ENCODE data around the gene ZNF397. TPM values are rescaled to one million over a fixed set of nuclear protein-coding genes. Genes with fewer than 3 reads are reported as not detected.

ZNF397 gene
- total RNA-seq, 1 experiment from 2014 or later, result 23.8 TPM

GRCh38 chr18:35282353-35282752 is 41.5 kb downstream of the ZNF397 start:
- H3K4me2 ChIP-seq (ENCODE audit: low read length), result no peak overlapping the region

More at GRCh38 chr18:35282353-35282752, 41.5 kb downstream of the ZNF397 start:
- CTCF ChIA-PET, result no interaction called here
- no peak overlapping the region for H2AFZ ChIP-seq (ENCODE audit: low read depth, low read length, poor library complexity, severe bottlenecking)
- H4K20me1 ChIP-seq (ENCODE audit: insufficient read depth), result no peaks in the 10 kb centered on the region
- DNase-seq (ENCODE audit: low read depth, low spot score), result no peak
- H3K4me3 ChIP-seq (replicated peaks in 1 of 2; ENCODE audit: low read depth in 1 of 2, low read length in 2 of 2), result no peak overlapping the region
- H3K9me3 ChIP-seq (ENCODE audit: control insufficient read depth in 1 of 2, insufficient read depth in 1 of 2, low read depth in 1 of 2, low read length in 2 of 2), result peaks cover 12 to 36% of the 10 kb centered on the region in 2 experiments; a peak in 3 of 4 replicates
- BruUV-seq (replicated peaks), result no TSS peak
- RAD21 ChIA-PET (ENCODE audit: low non-redundant PET in 1 of 2, low total read pairs in 2 of 2, uncharacterized antibody in 2 of 2, unreplicated experiment in 2 of 2), result no interaction called here
- no peaks in the 10 kb centered on the region; the same call in 1 of the 2 replicates for H3K79me2 ChIP-seq (ENCODE audit: insufficient read depth, low read length)
- H3K36me3 ChIP-seq (ENCODE audit: control insufficient read depth in 1 of 2, insufficient read depth in 2 of 2, low read length in 2 of 2), result no peaks in the 10 kb centered on the region; a peak in 1 of 4 replicates
- peaks cover 0 to 2% of the 10 kb centered on the region in 2 experiments; a peak in 1 of 4 replicates for H3K4me1 ChIP-seq (ENCODE audit: control insufficient read depth in 1 of 2, insufficient read depth in 2 of 2, low read length in 2 of 2)
- H3K9me2 ChIP-seq (ENCODE audit: insufficient read depth), result no peaks in the 10 kb centered on the region
- no peaks in the 10 kb centered on the region for H3K27me3 ChIP-seq (ENCODE audit: insufficient read depth, low read length)
- intact Hi-C loops (cut with micrococcal nuclease), result no loop called here
- no peak overlapping the region for H3K9ac ChIP-seq (ENCODE audit: low read length)
- ATAC-seq, result no peak
- no peak overlapping the region for H3K27ac ChIP-seq (ENCODE audit: low read depth, low read length)
- POLR2A ChIA-PET, result interaction anchor here (0.7 kb wide), 1 partner anchor 8 kb away, joined by 3 read pairs; the partner anchor contains the start of gene ZSCAN30
- TF ChIP-seq EGR1 (IDR thresholded peaks at IDR 0.05; ENCODE audit: low read depth), result no peak
- TF ChIP-seq ZNF274 (IDR thresholded peaks at IDR 0.05; ENCODE audit: low read depth, low read length), result no peak
- TF ChIP-seq ELF1 (IDR thresholded peaks at IDR 0.05; ENCODE audit: borderline replicate concordance, low read depth), result no peak
- TF ChIP-seq POLR2AphosphoS5 (IDR thresholded peaks at IDR 0.05; ENCODE audit: low read depth, low read length), result no peak
- TF ChIP-seq EZH2 (IDR thresholded peaks at IDR 0.05), result no peak
- no peak for TF ChIP-seq SIN3A (IDR thresholded peaks at IDR 0.05; ENCODE audit: low read depth)
- no peak for TF ChIP-seq RAD21 (IDR thresholded peaks at IDR 0.05; ENCODE audit: low read depth)
- TF ChIP-seq TCF7L2 (IDR thresholded peaks at IDR 0.05; ENCODE audit: borderline replicate concordance, extremely low read depth, insufficient read depth, insufficient read length), result no peak
- no peak for TF ChIP-seq ZBTB33 (IDR thresholded peaks at IDR 0.05; ENCODE audit: extremely low read depth, insufficient replicate concordance, low read length)
- TF ChIP-seq SP1 (IDR thresholded peaks at IDR 0.05; ENCODE audit: low read depth), result no peak
